HG02938 (cell line): ENCODE data around the gene C1orf122.

Experiments
- ATAC-seq: cut with Tn5 transposase; IDR thresholded peaks from one replicate; pipeline ENCODE4 v1.9.1; 2021; ENCODE audit warnings: mild to moderate bottlenecking, moderate library complexity; ENCODE audit not compliant: unreplicated experiment

The C1orf122 gene

DNA sequence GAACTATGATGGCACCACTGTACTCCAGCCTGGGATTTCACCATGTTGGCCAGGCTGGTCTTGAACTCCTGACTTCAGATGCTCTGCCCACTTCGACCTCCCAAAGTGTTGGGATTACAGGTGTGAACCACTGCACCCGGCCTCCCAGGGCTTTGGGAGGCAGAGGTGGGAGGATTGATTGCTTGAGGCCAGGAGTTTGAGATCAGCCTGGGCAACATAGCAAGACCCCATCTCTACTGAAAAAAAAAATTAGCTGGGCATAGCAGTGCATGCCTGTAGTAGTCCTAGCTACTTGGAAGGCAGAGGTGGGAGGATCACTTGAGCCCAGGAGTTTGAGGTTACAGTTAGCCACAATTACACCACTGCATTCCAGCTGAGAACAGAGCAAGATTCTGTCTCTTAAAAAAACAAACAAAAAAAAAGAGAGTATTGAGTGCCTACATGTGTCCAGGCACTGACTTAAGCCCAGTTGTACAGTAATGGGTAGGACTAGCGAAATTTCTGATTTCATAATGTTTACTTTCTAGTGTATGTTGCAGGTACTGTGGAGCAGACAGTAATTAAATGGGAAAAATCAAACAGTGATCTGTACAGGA, 9.7 kb upstream of the C1orf122 start:
- no peak for ATAC-seq

DNA sequence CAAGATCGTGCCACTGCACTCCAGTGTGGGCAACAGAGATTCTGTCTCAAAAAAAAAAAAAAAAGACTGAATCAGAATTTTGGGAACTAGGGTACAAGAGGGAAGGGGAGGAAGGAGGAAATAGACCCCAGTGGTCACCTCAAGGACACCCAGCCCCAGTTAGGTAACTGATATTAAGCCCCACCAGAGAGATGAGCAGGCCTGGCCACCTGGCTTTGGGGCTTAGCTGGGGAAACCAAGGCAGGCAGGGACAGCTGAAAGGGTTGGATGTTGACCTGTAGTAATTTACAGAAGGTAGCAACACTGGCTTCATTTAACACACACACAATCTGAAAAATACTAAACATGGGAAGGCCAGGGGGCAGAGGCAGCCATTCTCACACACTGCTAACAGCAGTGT, 5.2 kb upstream of the C1orf122 start:
- ATAC-seq, result no peak

DNA sequence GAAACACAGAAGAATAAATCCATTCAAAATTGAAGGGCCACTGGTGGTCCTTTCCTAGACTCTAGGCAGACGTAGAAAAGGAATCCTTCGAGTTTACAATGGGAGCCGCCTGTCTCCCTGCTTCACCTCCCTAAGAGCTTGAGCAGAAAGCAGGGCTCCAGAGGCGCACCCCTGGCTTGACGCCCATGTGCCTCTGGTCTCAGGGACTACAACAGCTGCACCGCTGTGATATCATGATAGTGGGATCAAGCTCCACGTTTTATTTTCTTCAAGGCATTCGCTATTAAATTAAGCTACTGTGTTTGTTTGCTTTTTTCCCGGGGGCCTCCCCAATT, 403 bp upstream of the C1orf122 start:
- no peak for ATAC-seq

DNA sequence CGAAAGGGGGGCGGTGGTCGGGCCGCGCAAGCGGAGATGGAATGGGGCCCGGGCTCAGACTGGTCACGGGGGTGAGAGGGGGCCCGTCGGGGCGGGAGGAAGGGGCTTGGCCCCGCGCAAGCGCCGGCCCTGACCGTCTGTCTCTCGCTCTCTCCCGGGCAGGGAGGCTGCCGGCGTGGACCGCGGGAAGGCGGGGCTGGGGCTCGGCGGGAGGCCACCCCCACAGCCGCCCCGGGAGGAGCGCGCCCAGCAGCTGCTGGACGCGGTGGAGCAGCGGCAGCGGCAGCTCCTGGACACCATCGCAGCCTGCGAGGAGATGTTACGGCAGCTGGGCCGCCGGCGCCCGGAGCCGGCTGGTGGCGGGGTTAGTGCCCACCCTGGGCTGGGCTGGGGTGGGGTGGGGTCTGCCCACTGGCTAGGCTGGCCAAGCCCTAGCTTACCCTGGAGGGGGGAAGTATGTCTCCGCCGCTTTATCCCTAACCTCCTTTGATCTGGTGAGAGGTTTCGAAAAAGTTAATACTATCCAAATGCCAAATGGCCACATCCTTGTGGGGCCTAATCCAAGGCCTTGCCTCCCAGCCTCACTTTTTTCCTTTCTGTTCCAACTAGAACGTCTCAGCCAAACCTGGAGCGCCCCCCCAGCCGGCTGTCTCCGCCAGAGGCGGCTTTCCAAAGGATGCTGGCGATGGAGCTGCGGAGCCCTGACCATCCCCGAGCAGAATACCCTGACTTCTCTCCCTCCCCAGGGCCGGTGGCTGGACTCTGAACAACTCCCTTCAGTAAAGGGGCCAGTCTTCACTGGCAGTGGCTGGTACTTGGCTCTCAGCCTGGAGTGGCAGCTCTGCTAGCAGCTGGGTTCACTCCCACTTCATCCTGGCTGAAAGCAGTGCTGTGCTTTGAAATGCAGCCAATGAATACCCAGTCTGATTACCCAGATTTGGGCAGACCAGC, 1.1 kb downstream of the C1orf122 start:
- peak; percentile 32 for ATAC-seq

DNA sequence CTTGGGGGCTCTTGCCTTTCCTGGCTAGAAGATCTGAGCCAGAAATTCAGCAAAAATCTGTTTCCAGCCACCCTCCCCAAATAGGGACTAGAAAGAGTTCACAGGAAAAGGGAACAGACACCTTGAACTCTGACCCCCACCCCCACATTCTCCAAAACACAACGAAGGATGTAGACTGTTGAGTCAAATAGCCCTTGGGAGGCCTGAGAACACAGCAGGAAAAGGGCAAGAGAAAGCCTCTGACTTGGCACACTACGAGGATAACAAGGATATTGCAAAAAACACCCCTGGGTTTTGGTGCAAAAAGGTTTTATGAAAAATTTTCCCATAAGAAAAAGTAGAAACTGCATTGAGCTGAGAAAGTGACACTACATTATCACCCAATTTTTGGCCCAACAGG, 2.4 kb downstream of the C1orf122 start:
- no peak for ATAC-seq

DNA sequence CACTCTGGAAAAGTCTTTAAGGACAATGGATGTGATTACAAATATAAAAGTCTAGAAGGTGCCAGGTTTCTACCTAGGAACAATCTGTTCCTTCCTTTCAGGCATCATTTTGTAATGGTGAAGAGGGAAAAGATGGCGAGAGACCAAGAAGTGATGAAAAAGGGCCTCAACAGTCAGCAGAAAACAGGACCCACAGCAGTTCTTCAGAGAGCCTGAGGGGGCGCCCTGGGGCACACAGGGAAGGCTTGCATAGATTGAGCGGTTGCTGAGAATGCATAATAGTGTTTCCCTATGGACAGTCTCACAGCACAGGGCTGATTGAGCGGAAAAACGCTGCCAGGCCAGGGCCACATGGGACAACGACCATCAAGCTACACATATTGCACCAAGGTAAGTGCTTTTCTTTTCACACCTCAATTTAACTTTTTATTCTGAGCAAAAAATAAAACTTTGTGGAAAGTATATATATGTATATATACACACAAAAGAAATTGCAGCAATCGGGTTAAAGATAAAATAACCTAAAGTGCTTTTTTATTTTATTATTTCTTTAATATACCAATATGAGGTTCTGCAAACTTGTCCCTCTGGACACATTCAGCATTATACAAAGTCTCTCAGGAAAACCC, 3.6 kb downstream of the C1orf122 start:
- ATAC-seq, result no peak

DNA sequence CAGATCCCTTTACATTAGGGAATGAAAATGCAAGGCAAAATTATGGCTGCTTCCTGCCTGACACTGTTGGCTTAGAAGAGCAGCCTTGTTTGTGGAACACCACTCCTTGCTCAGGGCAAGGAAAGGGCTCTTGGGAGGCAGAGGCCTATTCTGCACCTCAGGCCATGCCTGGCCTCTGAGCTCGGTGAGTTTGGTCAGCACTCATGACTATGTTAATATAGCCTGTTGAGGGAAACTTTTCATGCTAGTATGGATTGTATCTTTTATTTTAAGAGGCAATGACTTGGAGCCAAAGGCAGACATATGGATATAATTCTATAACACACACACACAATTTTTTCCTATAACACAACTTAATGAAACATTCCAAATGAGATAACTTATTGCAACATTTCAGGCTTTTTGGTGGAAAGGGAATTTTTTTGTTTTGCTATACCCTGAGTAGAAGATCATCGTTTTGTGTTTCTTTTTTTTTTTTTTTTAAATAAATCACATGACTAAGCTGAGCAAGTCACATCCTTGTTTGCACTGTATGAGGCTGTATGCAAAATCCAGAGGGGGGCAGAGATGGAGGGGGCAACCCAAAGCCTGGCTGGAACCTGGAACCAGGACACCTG, 6.0 kb downstream of the C1orf122 start:
- no peak for ATAC-seq

DNA sequence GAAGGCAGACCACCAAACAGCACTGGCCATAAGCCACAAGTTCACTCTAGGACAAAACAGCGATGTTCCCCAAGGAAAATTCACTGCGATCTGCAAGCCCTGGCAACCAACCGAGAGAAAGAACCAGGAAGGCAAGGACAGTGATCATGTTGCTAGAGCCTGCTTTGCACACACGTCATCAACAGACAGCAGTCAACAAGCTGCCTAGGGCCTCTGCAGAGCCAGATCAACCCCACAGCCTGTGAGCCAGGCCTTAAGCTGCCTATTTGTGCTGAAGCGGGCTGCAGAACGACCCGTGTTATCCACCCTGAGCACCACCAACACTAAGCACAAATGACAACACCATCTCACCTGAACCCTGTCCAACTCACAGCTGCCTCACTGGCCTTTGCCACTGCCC, 6.7 kb downstream of the C1orf122 start:
- ATAC-seq, result no peak

DNA sequence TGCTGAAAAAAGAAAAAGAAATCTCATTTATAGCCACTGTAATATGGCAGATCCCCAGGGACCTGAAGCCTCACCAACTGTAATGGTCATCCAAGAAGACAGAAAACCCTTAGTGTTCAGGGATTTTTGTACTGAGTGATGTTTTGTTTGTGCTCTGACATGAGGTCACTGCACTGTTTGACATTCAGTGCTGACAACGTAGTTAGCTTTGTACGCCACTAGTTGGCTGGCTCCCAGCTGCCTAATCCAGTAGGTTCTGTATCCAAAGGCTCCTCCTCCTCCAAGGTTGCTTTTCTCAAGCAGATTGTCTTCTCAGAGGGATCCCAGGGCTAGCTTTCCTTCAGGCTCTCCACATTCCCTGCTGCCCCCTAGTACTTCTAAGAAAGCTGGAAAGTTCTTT, 9.9 kb downstream of the C1orf122 start:
- ATAC-seq, result no peak

DNA sequence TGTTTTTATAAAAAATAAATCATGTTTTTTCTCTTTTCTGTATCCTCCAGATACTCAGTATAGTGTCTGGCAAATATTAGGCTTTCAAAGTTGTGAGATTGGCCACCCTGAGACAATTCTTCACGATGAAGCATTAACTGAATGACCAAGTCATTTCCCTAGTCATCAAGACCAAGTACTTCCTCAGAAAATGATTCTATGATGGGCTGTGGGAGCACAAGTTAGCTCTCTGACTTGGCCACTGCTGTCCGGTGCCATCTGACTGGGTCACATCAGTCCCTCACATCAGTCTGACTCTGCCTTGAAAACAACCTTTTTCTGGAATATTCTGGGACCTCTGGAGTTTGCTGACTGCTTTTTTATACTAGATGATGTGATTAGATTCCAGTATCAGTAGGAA, 13.9 kb downstream of the C1orf122 start:
- ATAC-seq, result no peak

DNA sequence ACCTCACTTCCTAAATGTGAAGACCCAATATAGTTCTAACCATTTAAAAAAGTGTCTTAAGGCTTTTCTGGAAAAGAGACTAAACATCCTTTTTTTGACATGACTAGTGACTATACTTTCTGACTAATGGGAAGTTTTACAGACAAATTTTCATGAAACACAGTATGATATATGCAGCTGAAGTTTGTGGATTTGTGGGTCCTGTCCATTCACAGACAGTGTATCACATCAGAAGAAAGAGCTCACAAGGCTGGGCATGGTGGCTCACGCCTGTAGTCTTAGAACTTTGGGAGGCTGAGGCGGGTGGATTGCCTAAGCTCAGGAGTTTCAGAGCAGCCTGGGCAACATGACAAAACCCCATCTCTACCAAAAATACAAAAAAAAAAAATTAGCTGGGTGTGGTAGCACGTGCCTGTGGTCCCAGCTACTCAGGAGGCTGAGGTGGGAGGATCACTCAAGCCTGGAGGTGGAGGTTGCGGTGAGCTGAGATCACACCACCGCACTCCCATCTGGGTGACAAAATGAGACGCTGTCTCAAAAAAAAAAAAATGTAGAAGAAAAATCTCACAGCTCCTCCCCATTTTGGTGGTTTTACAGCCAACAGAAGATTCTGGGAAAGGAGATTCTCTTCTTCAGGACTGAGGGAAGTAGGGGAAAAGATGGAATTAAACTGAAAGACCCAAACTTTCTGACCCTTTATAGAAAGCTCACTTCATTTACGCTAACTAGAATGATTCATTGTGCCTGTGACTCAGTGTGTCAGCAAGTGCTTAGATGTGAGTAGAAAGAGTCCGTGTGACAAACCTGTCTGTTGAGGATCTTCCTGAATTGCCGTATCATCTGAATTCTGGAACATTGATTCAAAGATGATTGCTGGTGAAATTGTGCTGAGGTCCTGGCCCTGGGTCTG, 15.6 kb downstream of the C1orf122 start:
- ATAC-seq, result no peak

DNA sequence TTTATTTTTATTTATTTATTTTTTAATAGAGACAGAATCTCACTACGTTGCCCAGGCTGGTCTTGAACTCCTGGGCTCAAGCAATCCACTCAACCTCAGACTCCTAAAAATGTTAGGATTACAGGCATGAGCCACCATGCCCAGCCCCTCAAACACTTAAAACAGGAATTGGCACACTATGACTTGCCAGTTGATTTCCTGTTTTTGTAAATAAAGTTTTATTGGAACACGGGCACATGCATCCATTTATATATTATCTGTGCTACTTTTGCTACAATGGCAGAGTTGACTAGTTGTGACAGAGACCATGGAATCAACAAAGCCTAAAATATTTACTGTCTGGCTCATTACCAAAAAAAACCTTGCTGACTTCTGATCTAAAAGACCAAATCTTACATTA, 16.4 kb downstream of the C1orf122 start:
- ATAC-seq, result no peak

DNA sequence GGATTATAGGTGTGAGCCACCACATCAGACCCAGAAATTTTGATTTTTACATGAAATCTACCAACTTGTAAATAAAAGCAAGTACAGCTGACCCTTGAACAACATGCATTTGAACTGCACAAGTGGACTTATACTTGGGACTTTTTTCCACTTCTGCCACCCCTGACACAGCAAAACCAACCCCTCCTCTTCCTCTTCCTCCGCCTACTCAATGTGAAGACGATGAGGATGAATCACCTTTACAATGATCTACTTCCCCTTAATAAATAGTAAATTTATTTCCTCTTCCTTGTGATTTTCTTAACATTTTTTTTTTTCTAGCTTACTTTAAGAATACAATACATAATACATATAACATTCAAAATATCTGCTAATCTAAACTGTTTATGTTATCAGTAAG, 17.9 kb downstream of the C1orf122 start:
- ATAC-seq, result no peak

DNA sequence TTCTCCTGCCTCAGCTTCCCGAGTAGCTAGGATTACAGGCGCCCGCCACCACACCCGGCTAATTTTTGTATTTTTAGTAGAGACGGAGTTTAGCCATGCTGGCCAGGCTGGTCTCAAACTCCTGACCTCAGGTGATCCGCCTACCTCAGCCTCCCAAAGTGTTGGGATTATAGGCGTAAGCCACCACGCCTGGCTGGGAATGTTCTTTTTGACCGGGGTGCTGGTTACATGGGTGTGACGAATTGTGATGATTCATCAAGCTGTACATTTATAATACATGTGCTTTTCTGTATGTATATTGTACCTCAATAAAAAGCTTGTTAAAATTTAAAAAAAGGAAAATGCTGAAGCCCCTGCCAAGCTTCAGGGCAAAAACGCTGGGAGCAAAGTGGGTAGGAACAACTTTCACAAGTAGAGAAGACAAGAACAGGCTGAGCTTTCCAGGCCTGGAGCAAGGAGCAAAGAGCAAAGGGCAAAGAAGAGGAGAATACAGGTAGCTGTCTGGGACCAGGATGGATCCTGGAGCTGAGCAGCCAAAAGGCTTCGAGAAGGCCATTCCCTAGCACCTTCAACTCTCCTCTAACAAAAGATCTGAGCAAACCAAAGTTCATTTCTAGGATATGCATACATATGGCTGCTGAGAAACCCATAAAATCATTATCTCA, 21.0 kb downstream of the C1orf122 start:
- ATAC-seq, result no peak

DNA sequence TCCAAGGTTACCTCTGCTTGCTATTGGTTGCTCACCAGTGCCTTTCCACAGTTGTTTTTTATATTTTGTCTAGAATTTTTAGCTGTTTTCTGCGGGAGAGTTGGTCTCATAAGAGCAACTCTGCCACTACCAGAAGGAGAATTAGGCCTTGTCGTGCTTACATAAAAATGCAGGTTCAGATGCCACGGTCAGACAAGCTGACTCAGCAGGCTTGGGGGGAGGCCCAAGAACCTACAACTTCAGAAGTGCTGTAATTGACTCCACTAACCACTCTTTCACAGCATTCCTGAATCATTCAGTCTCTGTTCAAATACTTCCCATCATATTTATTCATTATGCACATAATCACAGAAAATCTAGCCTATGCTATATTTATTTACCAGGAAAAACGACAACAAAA, 23.5 kb downstream of the C1orf122 start:
- no peak for ATAC-seq

DNA sequence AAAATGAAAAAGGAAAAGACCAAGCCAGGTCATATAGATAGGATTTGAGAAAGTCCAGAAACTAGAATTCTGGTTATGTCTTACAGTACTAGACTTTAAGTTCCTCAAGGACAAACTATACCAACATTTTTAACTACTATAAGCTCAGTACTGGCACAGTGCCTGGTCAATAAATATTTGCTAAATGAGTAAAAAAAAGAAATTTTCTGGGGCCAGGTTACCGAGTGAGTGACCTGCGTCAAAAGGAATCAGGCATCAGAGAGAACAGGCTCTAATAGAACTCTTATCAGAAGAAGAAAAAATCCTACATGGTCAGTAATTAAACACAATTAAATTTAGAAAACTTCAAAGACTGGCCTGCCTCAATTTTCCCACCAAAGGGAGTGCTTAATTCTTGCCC, 24.2 kb downstream of the C1orf122 start:
- ATAC-seq, result no peak

DNA sequence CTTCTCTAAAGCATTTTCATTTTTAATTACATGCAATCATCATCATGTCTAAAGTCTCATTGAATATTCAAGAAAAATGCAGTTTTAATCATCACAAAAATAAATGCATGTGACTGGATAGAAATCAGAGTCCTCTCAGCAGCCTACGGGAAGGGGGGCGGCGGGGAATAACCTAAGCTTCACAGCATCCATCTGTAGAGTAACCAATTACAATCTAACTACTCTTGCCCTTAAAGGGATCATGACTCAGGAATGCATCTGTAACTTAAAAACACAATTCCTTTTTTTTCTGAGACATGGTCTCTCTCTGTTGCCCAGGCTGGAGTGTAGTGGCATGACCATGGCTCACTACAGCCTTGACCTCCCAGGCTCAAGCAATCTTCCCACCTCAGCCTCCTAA, 29.2 kb downstream of the C1orf122 start:
- ATAC-seq, result no peak

DNA sequence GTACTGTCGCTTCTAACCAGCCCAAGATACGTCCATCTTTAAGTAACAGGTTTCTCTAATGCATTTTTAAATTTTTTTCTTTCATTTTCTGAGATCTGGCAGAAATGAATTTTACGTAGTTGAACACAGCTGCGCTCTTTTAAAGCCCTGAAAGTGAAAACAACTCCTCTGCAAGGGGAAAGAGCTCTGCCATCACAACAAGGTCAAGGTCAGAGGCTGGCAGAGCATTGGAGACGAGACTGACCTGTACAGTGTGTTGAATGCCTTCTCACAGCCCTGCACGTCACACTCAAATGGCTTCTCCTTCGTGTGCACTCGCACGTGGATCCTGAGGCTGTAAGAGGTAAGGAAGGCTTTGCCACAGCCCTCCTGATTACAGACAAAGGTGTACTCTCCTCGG, 32.1 kb downstream of the C1orf122 start:
- no peak for ATAC-seq

DNA sequence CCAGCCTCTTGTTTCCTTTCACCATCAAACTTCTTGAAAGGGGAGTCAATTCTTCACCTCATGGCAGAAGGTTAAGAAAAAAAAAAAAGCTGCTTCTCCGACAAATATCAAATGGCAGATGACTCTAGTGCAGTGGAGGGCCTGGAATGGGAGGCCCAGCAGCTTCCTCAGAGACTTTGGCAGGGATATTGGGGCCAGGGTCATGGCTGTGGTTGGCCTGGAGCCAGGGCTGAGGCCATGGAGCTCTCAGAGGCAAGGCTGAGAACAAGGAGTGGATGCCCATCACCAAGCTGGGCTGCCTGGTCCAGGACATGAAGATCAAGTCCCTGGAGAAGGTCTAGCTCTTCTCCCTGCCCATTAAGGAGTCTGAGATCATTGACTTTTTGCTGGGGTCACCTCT, 33.1 kb downstream of the C1orf122 start:
- no peak for ATAC-seq

DNA sequence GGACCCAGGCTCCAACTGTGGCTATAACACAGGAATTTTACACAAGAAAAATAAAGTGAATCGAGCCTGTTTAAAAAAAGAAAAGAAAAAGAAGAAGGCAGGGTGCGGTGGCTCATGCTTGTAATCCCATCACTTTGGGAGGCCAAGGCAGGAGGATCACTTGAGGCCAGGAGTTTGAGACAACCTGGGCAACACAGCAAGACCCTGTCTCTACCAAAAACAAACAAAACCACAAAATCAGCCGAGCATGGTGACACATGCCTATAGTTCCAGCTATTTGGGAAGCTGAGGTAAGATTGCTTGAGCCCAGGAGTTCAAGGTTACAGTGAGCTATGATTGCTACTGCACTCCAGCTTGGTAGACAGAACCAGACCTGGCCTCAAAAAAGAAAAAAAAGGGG, 34.1 kb downstream of the C1orf122 start:
- ATAC-seq, result no peak
